Coronary artery (tissue), 2 donors: ENCODE results near the gene PUM1.
"Not testable (repeated sequence)": the region's sequence is repeated elsewhere in the genome, so short reads cannot be mapped to it uniquely, and the experiment has no call there.

Experiments
- DNase-seq: peaks from one replicate; pipeline ENCODE4 v3.0.0-alpha.2; 2017; ENCODE audit warnings: low spot score
- H3K27ac ChIP-seq, 2 donors: fragments of 200-600 bp; sonication (generic); one replicate each; pipeline ENCODE4 v1.5.1; 2016 to 2019
- H3K4me3 ChIP-seq: fragments of 200-600 bp; sonication (generic); 2 replicates; pipeline ENCODE4 v1.5.1; 2016; ENCODE audit warnings: mild to moderate bottlenecking, moderate library complexity
- TF ChIP-seq, protein P1 (sequence below): fragments of 200-600 bp; sonication (generic); IDR thresholded peaks from one replicate; pipeline ENCODE4 v1.5.1; 2019; ENCODE audit warnings: antibody characterized with exemption

Gene PUM1

GRCh38 chr1:31051611-31052010 is 13.9 kb downstream of the PUM1 start:
- TF ChIP-seq, protein P1, sequence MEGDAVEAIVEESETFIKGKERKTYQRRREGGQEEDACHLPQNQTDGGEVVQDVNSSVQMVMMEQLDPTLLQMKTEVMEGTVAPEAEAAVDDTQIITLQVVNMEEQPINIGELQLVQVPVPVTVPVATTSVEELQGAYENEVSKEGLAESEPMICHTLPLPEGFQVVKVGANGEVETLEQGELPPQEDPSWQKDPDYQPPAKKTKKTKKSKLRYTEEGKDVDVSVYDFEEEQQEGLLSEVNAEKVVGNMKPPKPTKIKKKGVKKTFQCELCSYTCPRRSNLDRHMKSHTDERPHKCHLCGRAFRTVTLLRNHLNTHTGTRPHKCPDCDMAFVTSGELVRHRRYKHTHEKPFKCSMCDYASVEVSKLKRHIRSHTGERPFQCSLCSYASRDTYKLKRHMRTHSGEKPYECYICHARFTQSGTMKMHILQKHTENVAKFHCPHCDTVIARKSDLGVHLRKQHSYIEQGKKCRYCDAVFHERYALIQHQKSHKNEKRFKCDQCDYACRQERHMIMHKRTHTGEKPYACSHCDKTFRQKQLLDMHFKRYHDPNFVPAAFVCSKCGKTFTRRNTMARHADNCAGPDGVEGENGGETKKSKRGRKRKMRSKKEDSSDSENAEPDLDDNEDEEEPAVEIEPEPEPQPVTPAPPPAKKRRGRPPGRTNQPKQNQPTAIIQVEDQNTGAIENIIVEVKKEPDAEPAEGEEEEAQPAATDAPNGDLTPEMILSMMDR: no peak
- DNase-seq: no peak
- Histone ChIP-seq H3K27ac (no peak overlapping the region), H3K4me3 (no peak overlapping the region)

DNA sequence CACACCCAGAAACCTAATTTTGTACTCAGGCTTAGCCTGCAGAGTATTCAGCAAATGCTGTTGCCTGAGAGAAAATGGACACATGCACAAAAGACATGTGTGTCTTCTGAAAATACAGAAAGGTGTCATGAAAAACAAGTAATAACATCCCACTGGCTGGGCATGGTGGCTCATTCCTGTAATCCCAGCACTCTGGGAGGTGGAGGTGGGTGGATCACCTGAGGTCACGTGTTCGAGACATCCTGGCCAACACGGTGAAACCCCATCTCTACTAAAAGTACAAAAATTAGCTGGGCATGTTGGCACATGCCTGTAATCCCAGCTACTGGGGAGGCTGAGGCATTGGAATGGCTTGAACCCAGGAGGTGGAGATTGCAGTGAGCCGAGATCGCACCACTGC is 18.0 kb downstream of the PUM1 start:
- H3K27ac ChIP-seq, DNase-seq, H3K4me3 ChIP-seq: not testable (repeated sequence)

- DNase-seq: no peak
- Histone ChIP-seq H3K4me3 (no peak overlapping the region), H3K27ac (no peak overlapping the region)
- TF ChIP-seq, protein P1: no peak
Observed at GRCh38 chr1:31043631-31044030, 21.9 kb downstream of the PUM1 start.

DNA sequence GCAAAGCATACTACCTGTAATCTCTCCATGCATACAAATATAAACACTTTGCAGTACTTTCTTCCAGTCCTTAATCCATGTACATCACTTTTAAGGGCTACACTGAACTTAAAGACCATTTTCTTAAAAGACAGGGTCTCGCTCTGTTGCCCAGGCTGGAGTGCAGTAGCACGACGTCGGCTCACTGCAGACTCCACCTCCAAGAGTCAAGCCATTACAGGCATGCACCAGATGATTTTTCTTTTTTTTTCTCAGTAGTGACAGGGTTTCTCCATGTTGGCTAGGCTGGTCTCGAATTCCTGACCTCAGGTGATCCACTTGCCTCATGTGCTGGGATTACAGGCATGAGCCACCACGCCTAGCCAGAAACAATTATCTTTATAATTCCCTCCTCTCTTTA is 22.9 kb downstream of the PUM1 start:
- Histone ChIP-seq H3K27ac (no peak overlapping the region), H3K4me3 (no peak overlapping the region)
- TF ChIP-seq, protein P1: no peak
- DNase-seq: no peak

DNA sequence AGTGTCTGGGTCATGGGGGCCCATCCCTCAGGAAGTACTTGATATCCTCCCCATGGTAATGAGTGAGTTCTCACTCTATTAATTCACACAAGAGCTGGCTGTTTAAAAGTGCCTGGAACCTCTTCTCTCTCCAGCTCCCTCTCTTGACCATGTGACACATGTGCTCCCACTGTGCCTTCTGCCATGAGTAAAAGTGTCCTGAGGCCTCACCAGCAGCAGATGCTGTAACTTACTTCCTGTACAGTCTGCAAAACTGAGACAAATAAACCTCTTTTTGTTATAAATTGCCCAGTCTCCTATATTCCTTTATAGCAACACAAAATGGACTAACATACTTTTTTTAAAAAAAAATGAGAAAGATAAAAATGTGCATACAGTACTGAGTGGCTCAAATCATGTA is 24.0 kb downstream of the PUM1 start:
- TF ChIP-seq, protein P1: no peak
- Histone ChIP-seq H3K27ac (no peak overlapping the region), H3K4me3 (no peak overlapping the region)
- DNase-seq: no peak

- Histone ChIP-seq H3K4me3 (no peak overlapping the region), H3K27ac (no peak overlapping the region)
- TF ChIP-seq, protein P1: no peak
- no peak for DNase-seq
Observed at GRCh38 chr1:31040038-31040437, 25.5 kb downstream of the PUM1 start.

- H3K4me3 ChIP-seq, DNase-seq, H3K27ac ChIP-seq: not testable (repeated sequence)
Observed at GRCh38 chr1:31038935-31039334, 26.6 kb downstream of the PUM1 start.

DNA sequence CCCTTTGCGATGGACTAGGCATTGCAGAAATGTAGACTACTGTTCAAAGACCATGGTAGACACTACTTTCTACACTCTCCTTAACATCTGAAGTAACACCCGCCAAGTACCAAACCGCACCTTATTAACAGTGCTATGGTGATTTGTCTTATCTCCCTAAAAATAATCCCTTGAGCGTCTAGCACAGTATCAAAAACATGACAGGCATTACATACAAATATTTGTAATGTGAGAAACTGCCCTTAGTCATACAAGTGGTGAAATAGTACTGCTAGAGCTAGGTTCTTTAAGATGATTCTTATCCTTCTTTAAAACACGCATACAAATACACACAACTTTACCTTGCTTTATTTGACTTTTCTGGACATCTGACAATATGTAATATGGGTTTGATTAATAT is 27.2 kb downstream of the PUM1 start:
- TF ChIP-seq, protein P1: no peak
- Histone ChIP-seq H3K4me3 (no peak overlapping the region), H3K27ac (no peak overlapping the region)
- DNase-seq: no peak
